Measurements from ENCODE around the gene MPPED2.

DNA sequence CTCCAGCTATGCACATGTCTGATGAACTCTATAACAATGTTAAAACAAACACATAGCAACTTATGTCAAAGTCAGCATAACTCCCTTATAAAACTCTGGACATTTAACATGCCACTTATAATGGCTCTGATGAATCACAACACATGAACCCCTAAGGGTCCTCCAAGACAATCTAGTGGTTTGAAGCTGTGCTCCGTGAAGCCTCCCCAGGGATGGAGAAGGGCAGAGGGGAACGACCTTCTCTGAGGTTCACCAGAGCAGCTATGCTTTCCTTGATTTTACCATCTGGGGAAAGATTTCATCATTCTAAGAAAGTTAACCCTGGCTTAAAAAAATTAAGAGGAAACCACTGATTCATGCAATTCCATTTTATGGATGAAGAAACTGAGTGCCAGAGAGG, 84.4 kb downstream of the MPPED2 start:
- no peak for TF ChIP-seq POLR2A (IDR thresholded peaks at IDR 0.05)
- TF ChIP-seq, protein P1, sequence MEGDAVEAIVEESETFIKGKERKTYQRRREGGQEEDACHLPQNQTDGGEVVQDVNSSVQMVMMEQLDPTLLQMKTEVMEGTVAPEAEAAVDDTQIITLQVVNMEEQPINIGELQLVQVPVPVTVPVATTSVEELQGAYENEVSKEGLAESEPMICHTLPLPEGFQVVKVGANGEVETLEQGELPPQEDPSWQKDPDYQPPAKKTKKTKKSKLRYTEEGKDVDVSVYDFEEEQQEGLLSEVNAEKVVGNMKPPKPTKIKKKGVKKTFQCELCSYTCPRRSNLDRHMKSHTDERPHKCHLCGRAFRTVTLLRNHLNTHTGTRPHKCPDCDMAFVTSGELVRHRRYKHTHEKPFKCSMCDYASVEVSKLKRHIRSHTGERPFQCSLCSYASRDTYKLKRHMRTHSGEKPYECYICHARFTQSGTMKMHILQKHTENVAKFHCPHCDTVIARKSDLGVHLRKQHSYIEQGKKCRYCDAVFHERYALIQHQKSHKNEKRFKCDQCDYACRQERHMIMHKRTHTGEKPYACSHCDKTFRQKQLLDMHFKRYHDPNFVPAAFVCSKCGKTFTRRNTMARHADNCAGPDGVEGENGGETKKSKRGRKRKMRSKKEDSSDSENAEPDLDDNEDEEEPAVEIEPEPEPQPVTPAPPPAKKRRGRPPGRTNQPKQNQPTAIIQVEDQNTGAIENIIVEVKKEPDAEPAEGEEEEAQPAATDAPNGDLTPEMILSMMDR (IDR thresholded peaks at IDR 0.05), result no peak
